H1 (cell line): Measurements from ENCODE around the gene PRR19. TPM values are rescaled to one million over a fixed set of nuclear protein-coding genes. Genes with fewer than 3 reads are reported as not detected.

Experiments used
- CTCF ChIA-PET: fragments of 300-600 bp; sonication (Branson Sonifier 250); formaldehyde crosslinking; loops from one replicate; lab custom pipeline; 2021; ENCODE audit not compliant: partially characterized antibody; lab: Charles Lee
- POLR2A ChIA-PET: fragments of 300-600 bp; sonication (Branson Sonifier 250); formaldehyde crosslinking; loops from one replicate; lab custom pipeline; 2021; ENCODE audit warnings: inconsistent platforms; ENCODE audit not compliant: partially characterized antibody; lab: Charles Lee
- DNase-seq, 2 experiments: peaks; one replicate each; pipeline versions ENCODE4 v3.0.0 to v3.0.0-alpha.2; 2010 to 2022; ENCODE audit warnings: low spot score in 2 of 2, low read depth in 1 of 2, mixed read lengths in 1 of 2
- FAIRE-seq: peaks from 2 replicates; lab custom pipeline; 2011; peaks lifted over from hg19 to GRCh38; lab: Jason Lieb, UNC
- H2AFZ ChIP-seq: 2 replicates; pipeline ENCODE4 v1.8.1; 2012; ENCODE audit warnings: low read length, inconsistent platforms
- H2AK5ac ChIP-seq: 2 replicates; pipeline ENCODE4 v1.6.1; 2013; ENCODE audit warnings: low read depth, low read length
- H2BK120ac ChIP-seq: replicated peaks from 2 replicates; pipeline ENCODE3; 2013; ENCODE audit warnings: low read depth, low read length, inconsistent platforms
- H2BK12ac ChIP-seq: 2 replicates; pipeline ENCODE4 v1.6.1; 2013; ENCODE audit warnings: low read depth, low read length
- H2BK15ac ChIP-seq: 2 replicates; pipeline ENCODE4 v1.6.1; 2013; ENCODE audit warnings: low read length
- H2BK20ac ChIP-seq: 2 replicates; pipeline ENCODE4 v1.6.1; 2013; ENCODE audit warnings: low read length
- H2BK5ac ChIP-seq: 2 replicates; pipeline ENCODE4 v1.6.1; 2013; ENCODE audit warnings: low read depth, low read length
- H3K14ac ChIP-seq: 2 replicates; pipeline ENCODE4 v1.6.1; 2013; ENCODE audit warnings: inconsistent platforms; ENCODE audit not compliant: insufficient read length
- H3K18ac ChIP-seq: 2 replicates; pipeline ENCODE4 v1.6.1; 2013; ENCODE audit warnings: low read length; ENCODE audit errors: extremely low read depth
- H3K23ac ChIP-seq: 2 replicates; pipeline ENCODE4 v1.6.1; 2013; ENCODE audit warnings: inconsistent platforms; ENCODE audit not compliant: insufficient read length
- H3K23me2 ChIP-seq: 2 replicates; pipeline ENCODE4 v1.6.1; 2013; ENCODE audit warnings: low read depth, low read length
- H3K27ac ChIP-seq: 2 replicates; pipeline ENCODE4 v1.6.1; 2011; ENCODE audit warnings: low read depth, low read length, inconsistent platforms
- H3K27me3 ChIP-seq, 4 experiments: replicated peaks in 1 of 4; 1 replicate in 1 of 4; 2 replicates in 3 of 4; pipeline versions ENCODE4 v1.6.1 to v1.8.1; 2011 to 2013; ENCODE audit warnings: low read length in 3 of 4, mild to moderate bottlenecking in 3 of 4, inconsistent platforms in 2 of 4, mixed read lengths in 2 of 4, moderate library complexity in 1 of 4; ENCODE audit not compliant: control insufficient read depth in 3 of 4, insufficient read depth in 3 of 4; ENCODE audit errors: extremely low read depth in 1 of 4
- H3K36me3 ChIP-seq, 4 experiments: 2 replicates each; pipeline versions ENCODE4 v1.6.1 to v1.8.1; 2011 to 2013; ENCODE audit warnings: mild to moderate bottlenecking in 4 of 4, low read length in 3 of 4, moderate library complexity in 2 of 4, control low read depth in 1 of 4, inconsistent platforms in 1 of 4; ENCODE audit not compliant: insufficient read depth in 4 of 4, control insufficient read depth in 2 of 4
- H3K4ac ChIP-seq: replicated peaks from 2 replicates; pipeline ENCODE3; 2013; ENCODE audit warnings: low read length, low read depth, mixed read lengths, inconsistent platforms; ENCODE audit not compliant: insufficient read length
- H3K4me1 ChIP-seq, 4 experiments: replicated peaks in 1 of 4; 1 replicate in 1 of 4; 2 replicates in 3 of 4; pipeline versions ENCODE4 v1.6.1 to v1.8.1; 2011 to 2013; ENCODE audit warnings: low read length in 3 of 4, inconsistent platforms in 2 of 4, mixed read lengths in 1 of 4; ENCODE audit not compliant: insufficient read depth in 4 of 4, control insufficient read depth in 3 of 4
- H3K4me2 ChIP-seq, 2 experiments: 2 replicates each; pipeline versions ENCODE4 v1.6.1 to v1.8.1; 2011 to 2013; ENCODE audit warnings: low read depth in 2 of 2, low read length in 2 of 2, control low read depth in 1 of 2, inconsistent platforms in 1 of 2, mild to moderate bottlenecking in 1 of 2; ENCODE audit not compliant: insufficient read depth in 1 of 2
- H3K4me3 ChIP-seq, 4 experiments: fragments of 200-600, 300-600 bp in 1 of 4; sonication (generic), shearing (Covaris generic), sonication (Bioruptor Twin) in 1 of 4; 2 replicates each; pipeline versions ENCODE4 v1.5.1 to v1.8.1; 2011 to 2016; ENCODE audit warnings: low read length in 4 of 4, low read depth in 3 of 4, control low read depth in 2 of 4, inconsistent platforms in 2 of 4, mild to moderate bottlenecking in 2 of 4, mixed read lengths in 1 of 4, moderate library complexity in 1 of 4; ENCODE audit not compliant: insufficient read depth in 2 of 4; ENCODE audit errors: extremely low read depth in 1 of 4
- H3K56ac ChIP-seq: replicated peaks from 2 replicates; pipeline ENCODE3; 2013; ENCODE audit warnings: low read depth, mild to moderate bottlenecking, mixed read lengths, low read length, inconsistent platforms; ENCODE audit not compliant: insufficient read length
- H3K79me1 ChIP-seq: 2 replicates; pipeline ENCODE4 v1.6.1; 2013; ENCODE audit warnings: low read depth, low read length, control low read depth
- H3K79me2 ChIP-seq, 2 experiments: 2 replicates each; pipeline versions ENCODE4 v1.6.1 to v1.8.1; 2012 to 2013; ENCODE audit warnings: low read length in 2 of 2, mild to moderate bottlenecking in 2 of 2, inconsistent platforms in 1 of 2; ENCODE audit not compliant: insufficient read depth in 2 of 2, control insufficient read depth in 1 of 2
- H3K9ac ChIP-seq, 4 experiments: replicated peaks in 1 of 4; 1 replicate in 1 of 4; 2 replicates in 3 of 4; pipeline versions ENCODE4 v1.6.1 to v1.8.1; 2011 to 2013; ENCODE audit warnings: low read depth in 3 of 4, low read length in 3 of 4, control low read depth in 2 of 4, mild to moderate bottlenecking in 2 of 4, moderate library complexity in 2 of 4, inconsistent platforms in 1 of 4; ENCODE audit errors: extremely low read depth in 1 of 4
- H3K9me3 ChIP-seq, 2 experiments: 2 replicates each; pipeline versions ENCODE4 v1.6.1 to v1.8.1; 2012 to 2013; ENCODE audit warnings: mild to moderate bottlenecking in 2 of 2, moderate library complexity in 2 of 2, control low read depth in 1 of 2, inconsistent platforms in 1 of 2, low read depth in 1 of 2, low read length in 1 of 2, mixed read lengths in 1 of 2; ENCODE audit not compliant: insufficient read depth in 2 of 2
- H4K20me1 ChIP-seq, 2 experiments: replicated peaks in 1 of 2; 2 replicates each; pipeline versions ENCODE3 to v1.8.1; 2011 to 2013; ENCODE audit warnings: inconsistent platforms in 2 of 2, low read length in 2 of 2, mild to moderate bottlenecking in 1 of 2; ENCODE audit not compliant: insufficient read depth in 2 of 2, control insufficient read depth in 1 of 2
- H4K5ac ChIP-seq: 2 replicates; pipeline ENCODE4 v1.6.1; 2013; ENCODE audit warnings: low read length, low read depth, mixed read lengths, inconsistent platforms; ENCODE audit not compliant: insufficient read length
- H4K8ac ChIP-seq: 2 replicates; pipeline ENCODE4 v1.8.0; 2013; ENCODE audit warnings: mild to moderate bottlenecking, moderate library complexity, low read length, inconsistent platforms; ENCODE audit not compliant: insufficient read depth; ENCODE audit errors: extremely low read depth
- H4K91ac ChIP-seq: replicated peaks from 2 replicates; pipeline ENCODE3; 2013; ENCODE audit warnings: low read length, mixed read lengths, inconsistent platforms; ENCODE audit not compliant: insufficient read length
- JUND ChIP-seq: IDR thresholded peaks from 2 replicates; pipeline ENCODE4 v1.6.1; 2011; ENCODE audit warnings: mild to moderate bottlenecking, improper control_type of control experiment, low read length
- MAFK ChIP-seq: IDR thresholded peaks from 2 replicates; pipeline ENCODE4 v1.6.1; 2012; ENCODE audit warnings: low read depth, mild to moderate bottlenecking, improper control_type of control experiment, low read length
- RNF2 ChIP-seq: fragments of 200-900, 300-1000 bp; sonication (generic); IDR thresholded peaks from 2 replicates; pipeline ENCODE4 v1.7.1; 2016; ENCODE audit warnings: borderline replicate concordance, low read depth, mild to moderate bottlenecking, antibody characterized with exemption, low read length; ENCODE audit not compliant: poor library complexity, severe bottlenecking; ENCODE audit errors: missing control alignments
- WGBS, 2 experiments: shearing (Covaris generic) in 1 of 2; methylation state at CpG; one replicate each; pipeline versions ENCODE4 v1.1.6 to v1.1.7; 2013 to 2015; ENCODE audit warnings: low lambda C conversion rate in 2 of 2, mixed read lengths in 2 of 2, inconsistent platforms in 1 of 2, low coverage in 1 of 2, missing lambda C conversion rate in 1 of 2; ENCODE audit not compliant: insufficient replicate concordance in 2 of 2, insufficient coverage in 1 of 2, insufficient read length in 1 of 2; ENCODE audit errors: extremely low coverage in 1 of 2, missing lambda C conversion rate in 1 of 2; 5-methylcytosine and 5-hydroxymethylcytosine counted together
- polyA plus RNA-seq, 7 experiments: library from polyadenylated mRNA; depleted of rRNA in 3 of 7; stranded (reverse) in 5 of 7; unstranded in 2 of 7; fragments of >200 nt in 5 of 7; fragments of 200-250 nt in 2 of 7; gene quantifications; 1 replicate in 5 of 7; 2 replicates in 1 of 7; 4 replicates in 1 of 7; pipeline versions ENCODE4 v1.2.1 to v1.2.3, GENCODE V29; 2011 to 2013; ENCODE audit warnings: missing spikeins in 2 of 7, mixed read lengths in 2 of 7
- total RNA-seq: library from RNA; stranded (reverse); fragmentation: NEBNext Ultra II Directional; extraction: Animal tissue kit (Norgen Biotek cat#: 25700); gene quantifications from 2 replicates; pipeline ENCODE4 v1.2.1, GENCODE V29; 2021
- TF ChIP-seq, protein P1 (sequence below), 3 experiments: IDR thresholded peaks; 1 replicate in 2 of 3; 2 replicates in 1 of 3; pipeline versions ENCODE4 v1.5.1 to v1.6.1; 2011; ENCODE audit warnings: low read length in 3 of 3, mild to moderate bottlenecking in 3 of 3, inconsistent platforms in 2 of 3, low read depth in 1 of 3, moderate library complexity in 1 of 3; ENCODE audit not compliant: insufficient read depth in 1 of 3; ENCODE audit errors: control extremely low read depth in 1 of 3
- TF ChIP-seq, protein P2 (sequence below): IDR thresholded peaks from 2 replicates; pipeline ENCODE4 v1.6.1; 2011; ENCODE audit warnings: low read length, improper control_type of control experiment

The PRR19 gene
- total and polyA plus RNA-seq, 2 of the 8 experiments (the other 6 are each of a cell fraction or from before 2014, with no cell fraction given): 7.2 to 7.5 TPM

DNA sequence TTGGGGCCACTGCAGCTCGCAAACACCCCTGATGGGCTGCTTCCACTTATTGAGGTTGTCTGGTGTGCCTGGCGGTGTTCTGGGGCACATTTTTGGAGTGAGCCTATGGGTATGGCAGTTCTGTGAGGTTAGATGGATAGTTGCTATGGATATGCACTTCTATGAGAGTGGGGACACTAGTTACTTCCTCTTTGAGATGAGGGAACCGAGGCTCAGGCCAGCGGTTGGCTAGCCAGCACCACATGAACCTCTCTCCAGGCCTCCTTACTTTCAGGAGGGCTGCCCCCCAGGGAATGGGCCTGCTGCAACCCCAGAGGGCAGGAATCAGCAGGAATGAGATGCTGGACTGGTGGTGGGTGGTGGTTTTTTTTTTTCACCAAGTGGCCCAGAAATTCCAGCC, 13.5 kb upstream of the PRR19 start:
- TF ChIP-seq MAFK (no peak), RNF2 (no peak), JUND (no peak)
- TF ChIP-seq, protein P1, sequence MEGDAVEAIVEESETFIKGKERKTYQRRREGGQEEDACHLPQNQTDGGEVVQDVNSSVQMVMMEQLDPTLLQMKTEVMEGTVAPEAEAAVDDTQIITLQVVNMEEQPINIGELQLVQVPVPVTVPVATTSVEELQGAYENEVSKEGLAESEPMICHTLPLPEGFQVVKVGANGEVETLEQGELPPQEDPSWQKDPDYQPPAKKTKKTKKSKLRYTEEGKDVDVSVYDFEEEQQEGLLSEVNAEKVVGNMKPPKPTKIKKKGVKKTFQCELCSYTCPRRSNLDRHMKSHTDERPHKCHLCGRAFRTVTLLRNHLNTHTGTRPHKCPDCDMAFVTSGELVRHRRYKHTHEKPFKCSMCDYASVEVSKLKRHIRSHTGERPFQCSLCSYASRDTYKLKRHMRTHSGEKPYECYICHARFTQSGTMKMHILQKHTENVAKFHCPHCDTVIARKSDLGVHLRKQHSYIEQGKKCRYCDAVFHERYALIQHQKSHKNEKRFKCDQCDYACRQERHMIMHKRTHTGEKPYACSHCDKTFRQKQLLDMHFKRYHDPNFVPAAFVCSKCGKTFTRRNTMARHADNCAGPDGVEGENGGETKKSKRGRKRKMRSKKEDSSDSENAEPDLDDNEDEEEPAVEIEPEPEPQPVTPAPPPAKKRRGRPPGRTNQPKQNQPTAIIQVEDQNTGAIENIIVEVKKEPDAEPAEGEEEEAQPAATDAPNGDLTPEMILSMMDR (IDR thresholded peaks at IDR 0.05; ENCODE audit: control extremely low read depth in 1 of 3, insufficient read depth in 1 of 3, low read depth in 1 of 3, low read length in 3 of 3): no peak
- TF ChIP-seq, protein P2, sequence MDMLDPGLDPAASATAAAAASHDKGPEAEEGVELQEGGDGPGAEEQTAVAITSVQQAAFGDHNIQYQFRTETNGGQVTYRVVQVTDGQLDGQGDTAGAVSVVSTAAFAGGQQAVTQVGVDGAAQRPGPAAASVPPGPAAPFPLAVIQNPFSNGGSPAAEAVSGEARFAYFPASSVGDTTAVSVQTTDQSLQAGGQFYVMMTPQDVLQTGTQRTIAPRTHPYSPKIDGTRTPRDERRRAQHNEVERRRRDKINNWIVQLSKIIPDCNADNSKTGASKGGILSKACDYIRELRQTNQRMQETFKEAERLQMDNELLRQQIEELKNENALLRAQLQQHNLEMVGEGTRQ: no peak
- Histone ChIP-seq H3K4ac (no peak overlapping the region), H3K27me3 (no peaks in the 10 kb centered on the region), H3K56ac (no peak overlapping the region), H2AFZ (no peak overlapping the region), H3K9me3 (no peaks in the 10 kb centered on the region), H4K20me1 (peaks cover 3 to 24% of the 10 kb centered on the region in 2 experiments), H3K23ac (no peak overlapping the region), H3K18ac (no peak overlapping the region), H4K8ac (no peak overlapping the region), H3K9ac (no peak overlapping the region), H2BK15ac (no peak overlapping the region), H2BK5ac (no peak overlapping the region), H2BK12ac (no peak overlapping the region), H3K14ac (no peak overlapping the region), H4K91ac (no peak overlapping the region), H3K36me3 (peaks cover 13 to 52% (median 43%) of the 10 kb centered on the region in 4 experiments; a peak in 7 of 8 replicates), H3K4me1 (peaks cover 0 to 14% (median 10%) of the 10 kb centered on the region in 4 experiments; a peak in 6 of 7 replicates), H3K4me2 (no peak overlapping the region), H3K27ac (no peak overlapping the region), H3K79me2 (peaks cover 0 to 19% of the 10 kb centered on the region in 2 experiments; a peak in 2 of 4 replicates), H2BK120ac (no peak overlapping the region), H3K79me1 (peaks cover 22% of the 10 kb centered on the region), H4K5ac (no peak overlapping the region), H3K23me2 (peaks cover 11% of the 10 kb centered on the region), H3K4me3 (no peak overlapping the region), H2AK5ac (no peak overlapping the region), H2BK20ac (no peak overlapping the region)
- CTCF ChIA-PET: interaction anchor here (0.6 to 10.6 kb wide), 8 partner anchors 8 to 1758 kb away, joined by 3 to 155 read pairs (median 5); partner anchors contain the start of genes GSK3A, PAFAH1B3 and PRR19
- FAIRE-seq: no peak
- DNase-seq: no peak
- WGBS, 2 experiments: 97% methylated on average over 4 of the region's 4 CpGs; no CpG with 5 or more reads in 1 of the 2 experiments
- POLR2A ChIA-PET: interaction anchor here (0.6 to 4.3 kb wide), 4 partner anchors 7 to 1490 kb away, joined by 3 to 20 read pairs (median 14); no protein-coding TSS in a partner anchor
